Effector CD8-positive, alpha-beta T cell (primary cell): ENCODE data around the gene FRYL.
"Not testable (repeated sequence)": the region's sequence is repeated elsewhere in the genome, so short reads cannot be mapped to it uniquely, and the experiment has no call there.

ENCODE experiments used
- DNase-seq: peaks from one replicate; lab custom pipeline; 2025; lab: John Stamatoyannopoulos, UW
- total RNA-seq, 4 experiments: gene quantifications; one replicate each; lab custom pipeline; 2026; lab: John Stamatoyannopoulos, UW

Gene FRYL
- total RNA-seq, result 240 to 351 (median 323) reads per million in 4 experiments

GRCh38 chr4:48779998-48780864 is at the start of gene FRYL:
Gene FRYL (minus strand): TSS chr4:48780279. CDS start chr4:48634410, 145,869 bp downstream.
- peak; percentile 97 for DNase-seq

- DNase-seq, result no peak
These were observed 47.5 kb upstream of the FRYL start for GRCh38 chr4:48827622-48828021.

GRCh38 chr4:48821431-48821830 is 41.4 kb upstream of the FRYL start:
- not testable (repeated sequence) for DNase-seq

- DNase-seq, result no peak
These were observed 36.9 kb upstream of the FRYL start for GRCh38 chr4:48816971-48817370.

DNA sequence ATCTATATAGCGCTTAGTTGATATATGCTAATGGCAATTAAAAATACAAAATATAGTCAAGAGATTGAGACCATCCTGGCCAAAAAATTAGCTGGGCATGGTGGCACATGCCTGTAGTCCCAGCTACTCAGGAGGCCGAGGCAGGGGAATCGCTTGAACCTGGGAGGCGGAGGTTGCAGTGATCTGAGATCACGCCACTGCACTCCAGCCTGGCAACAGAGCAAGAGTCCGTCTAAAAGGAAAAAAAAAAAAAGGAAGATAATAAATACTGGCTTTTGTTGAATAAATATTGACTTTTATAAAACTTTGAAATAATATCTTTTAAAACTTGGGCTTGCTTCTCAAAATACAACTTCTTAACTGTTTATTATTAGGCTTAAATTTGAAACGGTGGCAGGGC is 36.2 kb upstream of the FRYL start:
- DNase-seq, result not testable (repeated sequence)

DNA sequence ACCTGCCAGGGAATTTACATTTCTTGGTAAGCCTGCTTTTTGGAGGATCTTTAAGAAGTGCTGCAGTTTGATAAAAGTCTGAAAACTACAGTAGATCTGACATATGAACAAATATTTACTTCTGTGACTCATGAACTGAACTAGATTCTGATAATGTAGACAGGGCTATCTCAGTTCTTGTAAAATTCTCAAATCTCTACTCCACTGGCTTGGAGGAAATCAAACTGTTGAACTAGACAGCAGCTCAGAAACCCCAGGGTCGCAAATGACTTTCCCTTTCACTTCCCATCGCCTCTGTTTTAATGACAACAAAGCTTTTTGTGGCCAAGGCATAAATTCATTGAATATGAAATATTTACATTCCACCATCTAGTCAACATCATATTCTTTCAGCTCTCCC is 35.4 kb upstream of the FRYL start:
- no peak for DNase-seq

GRCh38 chr4:48813964-48814363 is 33.9 kb upstream of the FRYL start:
- DNase-seq, result no peak

- DNase-seq, result no peak
These were observed 32.8 kb upstream of the FRYL start for GRCh38 chr4:48812866-48813265.

GRCh38 chr4:48804584-48805301 is 24.7 kb upstream of the FRYL start:
- DNase-seq, result no peak

GRCh38 chr4:48801016-48801715 is 21.1 kb upstream of the FRYL start:
- no peak for DNase-seq

DNA sequence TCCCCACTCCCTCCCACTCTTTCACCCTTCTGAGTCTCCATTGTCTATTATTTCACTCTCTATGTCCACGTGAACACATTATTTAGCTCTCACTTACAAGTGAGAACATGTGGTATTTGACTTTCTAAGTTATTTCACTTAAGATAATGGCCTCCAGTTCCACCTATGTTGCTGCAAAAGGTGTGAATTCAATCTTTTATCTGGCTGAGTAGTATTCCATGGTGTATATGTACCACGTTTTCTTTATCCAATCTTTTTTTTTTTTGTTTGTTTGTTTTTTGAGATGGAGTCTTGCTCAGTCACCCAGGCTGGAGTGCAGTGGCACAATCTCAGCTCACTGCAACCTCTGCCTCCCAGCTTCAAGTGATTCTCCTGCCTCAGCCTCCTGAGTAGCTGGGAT is 20.1 kb upstream of the FRYL start:
- not testable (repeated sequence) for DNase-seq

- DNase-seq, result no peak
These were observed 19.1 kb upstream of the FRYL start for GRCh38 chr4:48799157-48799556.

GRCh38 chr4:48798117-48798516 is 18.0 kb upstream of the FRYL start:
- no peak for DNase-seq

DNA sequence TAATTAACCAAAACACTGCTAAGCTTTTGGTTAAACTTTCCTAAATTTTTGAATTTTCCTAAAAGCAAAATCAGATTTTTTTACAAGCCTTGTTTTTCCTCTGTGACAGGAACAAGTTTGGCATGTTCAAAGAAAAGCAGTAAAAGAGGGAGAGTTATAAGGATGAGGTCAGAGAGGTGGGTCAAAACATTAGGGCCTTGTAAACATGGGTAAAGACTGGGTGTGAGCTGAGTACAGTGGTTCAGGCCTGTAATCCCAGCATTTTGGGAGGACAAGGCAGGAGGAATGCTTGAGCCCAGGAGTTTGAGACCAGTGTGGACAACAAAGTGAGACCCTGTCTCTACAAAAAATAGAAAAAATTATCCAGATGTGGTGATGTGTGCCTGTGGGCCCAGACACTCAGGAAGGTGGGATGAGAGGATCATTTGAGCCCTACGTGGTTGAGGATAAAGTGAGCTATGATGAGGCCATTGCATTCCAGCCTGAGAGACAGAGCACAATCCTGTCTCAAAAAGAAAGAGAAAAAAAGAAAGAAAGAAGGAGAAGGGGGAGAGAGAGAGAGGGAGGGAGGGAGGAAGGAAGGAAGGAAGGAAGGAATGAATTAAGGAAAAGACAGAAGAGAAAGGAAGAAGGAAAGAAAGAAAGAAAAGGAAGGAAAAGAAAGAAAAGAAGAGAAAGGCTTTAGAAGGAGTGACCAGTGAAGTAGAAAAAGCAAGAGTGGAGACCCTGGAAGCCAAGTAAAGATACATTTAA is 17.0 kb upstream of the FRYL start:
- no peak for DNase-seq

DNA sequence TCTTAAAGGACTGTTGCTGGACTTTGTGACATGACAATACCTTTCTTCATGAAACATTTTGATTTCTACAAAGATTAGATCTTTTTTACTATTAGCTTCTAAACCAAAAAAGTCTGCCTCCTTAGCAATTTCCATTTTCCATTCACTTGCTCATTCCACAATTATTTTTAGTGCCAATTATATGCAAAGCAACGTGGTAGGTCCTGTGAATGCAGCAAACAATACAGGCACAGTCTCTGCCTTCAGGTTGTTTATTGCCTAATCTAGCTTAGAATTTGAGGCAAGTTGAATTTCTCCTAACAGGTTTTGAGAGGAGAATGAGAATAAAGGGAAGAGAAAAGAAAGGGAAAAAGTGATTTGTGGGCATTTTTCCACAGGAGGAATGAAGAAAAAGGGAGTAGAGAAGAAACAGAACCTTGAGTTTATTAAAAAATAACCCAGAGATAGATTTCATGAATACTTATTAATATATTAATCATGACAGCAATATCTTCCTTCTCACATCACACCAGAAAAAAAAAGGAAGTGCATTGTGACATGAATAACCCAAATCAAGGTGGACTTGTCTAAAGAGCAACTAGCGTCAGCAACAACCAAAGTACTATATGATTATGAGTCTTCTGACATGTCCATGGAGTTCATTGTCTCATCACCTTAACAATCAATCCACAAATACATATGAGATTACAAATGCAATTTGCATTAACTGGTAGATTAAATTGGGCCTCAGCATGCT is 16.3 kb upstream of the FRYL start:
- no peak for DNase-seq

- no peak for DNase-seq
These were observed 15.0 kb upstream of the FRYL start for GRCh38 chr4:48795108-48795507.

DNA sequence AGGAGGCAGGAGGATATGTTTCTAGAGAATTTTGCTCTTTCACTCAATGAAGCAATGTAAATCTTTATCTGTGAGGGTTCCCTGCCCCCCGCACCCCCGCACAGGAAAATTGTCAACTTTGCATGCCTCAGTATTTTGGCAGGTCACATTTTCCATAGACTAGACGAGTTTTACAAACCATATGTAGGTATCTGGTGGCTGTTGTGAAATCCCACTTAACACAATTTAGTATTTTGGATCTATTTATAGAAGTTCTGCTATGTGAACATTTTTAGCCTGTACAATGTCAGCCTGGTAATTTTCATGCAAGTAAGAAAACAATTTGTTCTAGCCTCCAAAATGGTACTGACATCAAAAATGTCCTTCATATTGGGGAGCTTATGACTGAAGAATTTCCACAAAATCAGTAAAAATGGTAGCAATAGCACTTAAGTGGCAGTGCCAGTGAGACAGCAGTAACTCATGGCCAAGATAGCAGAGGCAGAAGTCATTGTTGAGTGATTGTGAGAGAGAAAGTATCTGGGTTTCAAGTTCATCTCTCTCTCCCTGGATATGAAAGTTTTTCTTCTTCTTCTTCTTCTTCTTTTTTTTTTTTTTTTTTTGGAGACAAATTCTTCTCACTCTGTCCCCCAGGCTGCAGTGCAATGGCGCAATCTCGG is 12.4 kb upstream of the FRYL start:
- no peak for DNase-seq

DNA sequence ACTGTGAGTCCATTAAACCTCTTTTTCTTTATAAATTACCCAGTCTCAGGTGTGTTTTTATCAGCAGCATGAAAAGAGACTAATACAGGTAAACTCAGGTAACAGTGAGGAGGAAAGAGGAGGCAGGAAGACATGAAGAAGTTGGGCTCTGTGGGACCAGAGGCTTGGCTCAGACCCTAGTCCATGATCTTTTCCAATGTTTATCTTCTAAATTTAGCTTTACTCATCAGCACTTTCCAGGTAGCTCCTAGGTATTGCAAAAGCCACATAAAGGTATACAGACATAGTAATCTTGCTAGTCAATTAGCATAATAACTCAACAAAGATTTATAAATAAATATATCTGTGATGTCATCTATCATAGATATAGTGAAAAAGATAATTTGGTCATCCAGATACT is 11.2 kb upstream of the FRYL start:
- no peak for DNase-seq

- no peak for DNase-seq
These were observed 10.5 kb upstream of the FRYL start for GRCh38 chr4:48790561-48790960.

- no peak for DNase-seq
These were observed 7.0 kb upstream of the FRYL start for GRCh38 chr4:48787056-48787455.

DNA sequence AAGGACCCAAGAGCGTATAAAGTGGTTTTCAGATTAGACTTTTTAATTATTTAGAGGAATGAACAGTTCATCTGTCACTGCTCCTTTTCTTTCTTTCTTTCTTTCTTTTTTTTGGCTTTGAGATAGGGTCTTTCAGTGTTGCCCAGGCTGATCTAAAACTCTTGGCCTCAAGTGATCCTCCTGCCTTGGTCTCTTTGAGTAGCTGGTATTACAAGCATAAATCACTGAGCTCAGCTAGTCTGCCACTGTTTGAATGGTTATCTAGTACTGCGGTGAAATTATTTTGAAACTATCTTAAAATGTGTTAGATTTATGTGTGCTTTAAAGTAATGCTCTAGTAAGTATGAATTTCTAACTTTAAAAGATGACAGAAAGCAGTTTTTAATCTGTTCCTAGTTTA is 6.5 kb upstream of the FRYL start:
- DNase-seq, result no peak
